HG02970 (cell line): ENCODE measurements around the gene PLEKHG4.

ENCODE experiments used
- ATAC-seq: cut with Tn5 transposase; IDR thresholded peaks from one replicate; pipeline ENCODE4 v1.9.1; 2021; ENCODE audit warnings: mild to moderate bottlenecking, moderate library complexity, moderate number of reproducible peaks; ENCODE audit not compliant: unreplicated experiment, low FRiP score

The PLEKHG4 gene

GRCh38 chr16:67284699-67285646 lies 5.6 kb downstream of the PLEKHG4 start:
- no peak for ATAC-seq

- ATAC-seq, result no peak
Measured at GRCh38 chr16:67286441-67287235, 7.3 kb downstream of the PLEKHG4 start.

GRCh38 chr16:67287960-67288359 lies 8.6 kb downstream of the PLEKHG4 start:
- no peak for ATAC-seq

- ATAC-seq, result no peak
Measured at GRCh38 chr16:67291461-67291860, 12.1 kb downstream of the PLEKHG4 start.

GRCh38 chr16:67294171-67294757 lies 14.9 kb downstream of the PLEKHG4 start:
- no peak for ATAC-seq

GRCh38 chr16:67294938-67295361 lies 15.6 kb downstream of the PLEKHG4 start:
- no peak for ATAC-seq

- ATAC-seq, result no peak
Measured at GRCh38 chr16:67296420-67296819, 17.1 kb downstream of the PLEKHG4 start.

GRCh38 chr16:67298277-67298676 lies 18.9 kb downstream of the PLEKHG4 start:
- no peak for ATAC-seq

- no peak for ATAC-seq
Measured at GRCh38 chr16:67299269-67299668, 19.9 kb downstream of the PLEKHG4 start.

- no peak for ATAC-seq
Measured at GRCh38 chr16:67301080-67301782, 21.9 kb downstream of the PLEKHG4 start.

GRCh38 chr16:67302076-67302475 lies 22.7 kb downstream of the PLEKHG4 start:
- no peak for ATAC-seq

- no peak for ATAC-seq
Measured at GRCh38 chr16:67302970-67303369, 23.6 kb downstream of the PLEKHG4 start.

- no peak for ATAC-seq
Measured at GRCh38 chr16:67304020-67304419, 24.7 kb downstream of the PLEKHG4 start.

- no peak for ATAC-seq
Measured at GRCh38 chr16:67305216-67306071, 26.1 kb downstream of the PLEKHG4 start.

- no peak for ATAC-seq
Measured at GRCh38 chr16:67310561-67310960, 31.2 kb downstream of the PLEKHG4 start.

- peak; percentile 68 for ATAC-seq
Measured at GRCh38 chr16:67311607-67312488, 32.5 kb downstream of the PLEKHG4 start.

GRCh38 chr16:67312719-67313118 lies 33.4 kb downstream of the PLEKHG4 start:
- ATAC-seq, result no peak

GRCh38 chr16:67317853-67318252 lies 38.5 kb downstream of the PLEKHG4 start:
- no peak for ATAC-seq

GRCh38 chr16:67326115-67326471 lies 46.8 kb downstream of the PLEKHG4 start:
- ATAC-seq, result no peak
